K562 (cell line): ENCODE measurements around the gene NRF1. TPM values are rescaled to one million over a fixed set of nuclear protein-coding genes. Genes with fewer than 3 reads are reported as not detected.

Source experiments
- CHD1 ChIP-seq: fragments of 200-600 bp; sonication (generic); IDR thresholded peaks from one replicate; pipeline ENCODE4 v1.6.1; 2012; ENCODE audit warnings: mild to moderate bottlenecking, moderate library complexity, low read length, inconsistent platforms
- CTCFL ChIP-seq: IDR thresholded peaks from 2 replicates; pipeline ENCODE4 v1.6.1; 2011; ENCODE audit warnings: borderline replicate concordance, low read depth, mild to moderate bottlenecking, moderate library complexity, low read length; ENCODE audit not compliant: insufficient read depth, poor library complexity, severe bottlenecking
- HNRNPK ChIP-seq: fragments of 200-400 bp; formaldehyde crosslinking; IDR thresholded peaks from one replicate; pipeline ENCODE4 v1.6.1; 2018; ENCODE audit warnings: mild to moderate bottlenecking, low read depth, low read length; ENCODE audit not compliant: poor library complexity, severe bottlenecking
- MEF2A ChIP-seq: IDR thresholded peaks from 2 replicates; pipeline ENCODE4 v1.6.1; 2011; ENCODE audit warnings: low read depth, mild to moderate bottlenecking, low read length, moderate library complexity; ENCODE audit not compliant: control insufficient read depth
- RB1 ChIP-seq: fragments of 450-650 bp; IDR thresholded peaks from 2 replicates; pipeline ENCODE4 v1.6.1; 2017; ENCODE audit warnings: low read depth, mild to moderate bottlenecking
- SMAD3 ChIP-seq: fragments of 450-650 bp; formaldehyde crosslinking; conservative IDR thresholded peaks from 2 replicates; pipeline ENCODE4 v1.4.0; 2020; ENCODE audit warnings: mild to moderate bottlenecking
- SMARCE1 ChIP-seq: fragments of 450-650 bp; IDR thresholded peaks from 2 replicates; pipeline ENCODE4 v1.7.1; 2016; ENCODE audit warnings: mild to moderate bottlenecking
- STAT5B ChIP-seq: fragments of 250-450 bp; sonication (Bioruptor Pico); IDR thresholded peaks from 2 replicates; pipeline ENCODE4 v1.8.0; 2021; ENCODE audit warnings: mild to moderate bottlenecking, inconsistent platforms
- ZBTB40 ChIP-seq, 2 experiments: fragments of 450-650 bp in 1 of 2; sonication (generic) in 1 of 2; formaldehyde crosslinking in 1 of 2; IDR thresholded peaks; 2 replicates each; pipeline versions ENCODE4 v1.7.1 to v1.9.0; 2016 to 2022; ENCODE audit warnings: inconsistent platforms in 1 of 2, mild to moderate bottlenecking in 1 of 2, missing genetic modification reagents in 1 of 2
- ZBTB7A ChIP-seq: IDR thresholded peaks from 2 replicates; pipeline ENCODE4 v1.6.1; 2011; ENCODE audit warnings: low read depth, mild to moderate bottlenecking, low read length, moderate library complexity, borderline replicate concordance; ENCODE audit not compliant: control insufficient read depth
- ZNF24 ChIP-seq: fragments of 450-650 bp; IDR thresholded peaks from 2 replicates; pipeline ENCODE4 v1.6.1; 2016
- ZNF311 ChIP-seq: fragments of 250-450 bp; sonication (Bioruptor Pico); IDR thresholded peaks from 2 replicates; pipeline ENCODE4 v1.4.0; 2020; ENCODE audit warnings: mild to moderate bottlenecking, moderate library complexity
- ZNF398 ChIP-seq: fragments of 250-450 bp; sonication (Bioruptor Pico); IDR thresholded peaks from 2 replicates; pipeline ENCODE4 v1.8.0; 2021; ENCODE audit warnings: moderate library complexity, mild to moderate bottlenecking, inconsistent platforms
- polyA plus RNA-seq, 8 experiments: library from polyadenylated mRNA; depleted of rRNA in 4 of 8; stranded (reverse) in 5 of 8; unstranded in 3 of 8; fragments of >200 nt; fragmentation: Nextera tagmentation in 2 of 8; fragmentation: Illumina TruSeq in 1 of 8; extraction: Ambion mirVana in 2 of 8; extraction: Trizol in 1 of 8; gene quantifications; 2 replicates each; pipeline versions ENCODE4 v1.2.1 to v1.2.3, GENCODE V29; 2011 to 2014; ENCODE audit warnings: inconsistent platforms in 1 of 8, missing spikeins in 1 of 8
- total RNA-seq, 7 experiments: library from RNA; depleted of rRNA in 6 of 7; stranded (reverse); fragments of >200 nt in 6 of 7; fragmentation: Illumina TruSeq in 2 of 7; extraction: Trizol in 2 of 7; gene quantifications; 2 replicates each; pipeline versions ENCODE4 v1.2.1 to v1.2.3, GENCODE V29; 2011 to 2021; ENCODE audit warnings: low replicate concordance in 1 of 7

NRF1 gene
- total and polyA plus RNA-seq, 9 of the 15 experiments (the other 6 are each of a cell fraction or from before 2014, with no cell fraction given), result 8.6 to 28.8 (median 20.3) TPM

GRCh38 chr7:129635300-129636029 lies 23.9 kb downstream of the NRF1 start (continued):
- TF ChIP-seq ZBTB40 (IDR thresholded peaks at IDR 0.05), result no peak
- TF ChIP-seq ZBTB40 (CRISPR knock-in tag; IDR thresholded peaks at IDR 0.05), result no peak
- no peak for TF ChIP-seq SMARCE1
- TF ChIP-seq ZNF24, result no peak
- no peak for TF ChIP-seq ZNF398 (CRISPR knock-in tag)
- TF ChIP-seq RB1, result peak; percentile 51; the same call in 1 of the 2 replicates
- TF ChIP-seq ZBTB7A, result no peak
- TF ChIP-seq HNRNPK, result no peak
- TF ChIP-seq CHD1, result no peak
- TF ChIP-seq CTCFL, result peak; percentile 15
- TF ChIP-seq STAT5B, result no peak
- TF ChIP-seq MEF2A, result no peak
- TF ChIP-seq ZNF311 (CRISPR knock-in tag), result no peak
- no peak for TF ChIP-seq SMAD3
